ENCODE data around the gene EIF2AK3.
"Not testable (repeated sequence)": the region's sequence is repeated elsewhere in the genome, so short reads cannot be mapped to it uniquely, and the experiment has no call there.

Gene EIF2AK3

GRCh38 chr2:88637464-88637863 lies 10.2 kb upstream of the EIF2AK3 start:
- DNase-seq (ENCODE audit: low read depth in 3 of 3, low spot score in 1 of 3), result no peak

GRCh38 chr2:88636026-88636425 lies 8.8 kb upstream of the EIF2AK3 start:
- no peak for DNase-seq (ENCODE audit: low read depth in 3 of 3, low spot score in 1 of 3)

- DNase-seq (ENCODE audit: low read depth in 3 of 3, low spot score in 1 of 3), result no peak
Observed at GRCh38 chr2:88632569-88632968, 5.3 kb upstream of the EIF2AK3 start.

- no peak for DNase-seq (ENCODE audit: low read depth in 3 of 3, low spot score in 1 of 3)
Observed at GRCh38 chr2:88628571-88628939, 1.3 kb upstream of the EIF2AK3 start.

- peak; percentile 23 to 46 (median 37) for DNase-seq (ENCODE audit: low read depth in 3 of 3, low spot score in 1 of 3)
Observed at GRCh38 chr2:88627856-88628570, 749 bp upstream of the EIF2AK3 start.

- DNase-seq (ENCODE audit: low read depth in 3 of 3, low spot score in 1 of 3), result peak in 2 of 3 donors; percentile 19 to 33
Observed at GRCh38 chr2:88626171-88627054, 851 bp downstream of the EIF2AK3 start.

GRCh38 chr2:88624477-88624876 lies 2.8 kb downstream of the EIF2AK3 start:
- DNase-seq (ENCODE audit: low read depth in 3 of 3, low spot score in 1 of 3), result no peak

GRCh38 chr2:88623831-88624465 lies 3.3 kb downstream of the EIF2AK3 start:
- DNase-seq (ENCODE audit: low read depth in 3 of 3, low spot score in 1 of 3), result not testable (repeated sequence)

- DNase-seq (ENCODE audit: low read depth in 3 of 3, low spot score in 1 of 3), result no peak
Observed at GRCh38 chr2:88622307-88622706, 5.0 kb downstream of the EIF2AK3 start.

GRCh38 chr2:88621432-88621831 lies 5.8 kb downstream of the EIF2AK3 start:
- no peak for DNase-seq (ENCODE audit: low read depth in 3 of 3, low spot score in 1 of 3)

GRCh38 chr2:88620015-88620414 lies 7.2 kb downstream of the EIF2AK3 start:
- no peak for DNase-seq (ENCODE audit: low read depth in 3 of 3, low spot score in 1 of 3)

GRCh38 chr2:88615822-88616221 lies 11.4 kb downstream of the EIF2AK3 start:
- no peak for DNase-seq (ENCODE audit: low read depth in 3 of 3, low spot score in 1 of 3)

- no peak for DNase-seq (ENCODE audit: low read depth in 3 of 3, low spot score in 1 of 3)
Observed at GRCh38 chr2:88614497-88615157, 12.6 kb downstream of the EIF2AK3 start.

- no peak for DNase-seq (ENCODE audit: low read depth in 3 of 3, low spot score in 1 of 3)
Observed at GRCh38 chr2:88613921-88614320, 13.3 kb downstream of the EIF2AK3 start.

GRCh38 chr2:88608184-88608583 lies 19.1 kb downstream of the EIF2AK3 start:
- DNase-seq (ENCODE audit: low read depth in 3 of 3, low spot score in 1 of 3), result no peak

- DNase-seq (ENCODE audit: low read depth in 3 of 3, low spot score in 1 of 3), result no peak
Observed at GRCh38 chr2:88607416-88607815, 19.8 kb downstream of the EIF2AK3 start.

- no peak for DNase-seq (ENCODE audit: low read depth in 3 of 3, low spot score in 1 of 3)
Observed at GRCh38 chr2:88606371-88607030, 20.8 kb downstream of the EIF2AK3 start.

- no peak for DNase-seq (ENCODE audit: low read depth in 3 of 3, low spot score in 1 of 3)
Observed at GRCh38 chr2:88603146-88603545, 24.1 kb downstream of the EIF2AK3 start.

GRCh38 chr2:88602022-88602421 lies 25.2 kb downstream of the EIF2AK3 start:
- DNase-seq (ENCODE audit: low read depth in 3 of 3, low spot score in 1 of 3), result no peak

GRCh38 chr2:88601286-88601685 lies 26.0 kb downstream of the EIF2AK3 start:
- DNase-seq (ENCODE audit: low read depth in 3 of 3, low spot score in 1 of 3), result no peak

- DNase-seq (ENCODE audit: low read depth in 3 of 3, low spot score in 1 of 3), result peak in 2 of 3 donors; percentile 16
Observed at GRCh38 chr2:88600038-88600465, 27.2 kb downstream of the EIF2AK3 start.

Data from stimulated activated CD4-positive, alpha-beta T cell treated with anti-CD3 and anti-CD28 coated beads, TNF-alpha, amount 100 ng/mL, for 1 hour (primary cell).